A673 (cell line): ENCODE measurements around the gene SERGEF. TPM values are rescaled to one million over a fixed set of nuclear protein-coding genes. Genes with fewer than 3 reads are reported as not detected.

Source experiments
- BruUV-seq: library from RNA; stranded (reverse); fragments of 400-500 nt; replicated peaks from 2 replicates; lab custom pipeline; 2021; lab: Mats Ljungman, UMichigan
- CTCF ChIA-PET: fragments of 300-600 bp; sonication (Branson Sonifier 250); formaldehyde crosslinking; loops from one replicate; lab custom pipeline; 2022; ENCODE audit warnings: antibody characterized with exemption; lab: Charles Lee
- POLR2A ChIA-PET: fragments of 300-600 bp; sonication (Branson Sonifier 250); formaldehyde crosslinking; loops from one replicate; lab custom pipeline; 2022; ENCODE audit warnings: antibody characterized with exemption; ENCODE audit not compliant: low non-redundant PET; lab: Charles Lee
- DNase-seq: peaks from one replicate; pipeline ENCODE4 v3.0.0-alpha.2; 2015; ENCODE audit warnings: low spot score
- H3K27ac ChIP-seq: fragments of 200-600 bp; sonication (generic); 2 replicates; pipeline ENCODE4 v1.5.1; 2016; ENCODE audit warnings: mixed run types, low read depth, mild to moderate bottlenecking, mixed read lengths, antibody characterized with exemption, low read length; ENCODE audit not compliant: poor library complexity, severe bottlenecking
- H3K27me3 ChIP-seq: fragments of 200-600 bp; sonication (generic); replicated peaks from 2 replicates; pipeline ENCODE4 v1.6.1; 2017; ENCODE audit warnings: mixed run types, low read depth, mild to moderate bottlenecking, mixed read lengths, antibody characterized with exemption, low read length; ENCODE audit not compliant: insufficient read depth, poor library complexity
- H3K36me3 ChIP-seq: fragments of 200-600 bp; sonication (generic); 2 replicates; pipeline ENCODE4 v1.6.1; 2016; ENCODE audit warnings: mixed run types, mild to moderate bottlenecking, mixed read lengths, antibody characterized with exemption, low read length; ENCODE audit not compliant: insufficient read depth, poor library complexity, severe bottlenecking
- H3K4me1 ChIP-seq: fragments of 200-600 bp; sonication (generic); 2 replicates; pipeline ENCODE4 v1.6.1; 2017; ENCODE audit warnings: mixed run types, mild to moderate bottlenecking, mixed read lengths, antibody characterized with exemption, low read length; ENCODE audit not compliant: insufficient read depth, poor library complexity, severe bottlenecking
- H3K4me3 ChIP-seq: fragments of 200-600 bp; sonication (generic); 2 replicates; pipeline ENCODE4 v1.5.1; 2016; ENCODE audit warnings: low read depth, mixed run types, mild to moderate bottlenecking, mixed read lengths, low read length; ENCODE audit not compliant: poor library complexity, severe bottlenecking
- H3K9me3 ChIP-seq: fragments of 200-600 bp; sonication (generic); 2 replicates; pipeline ENCODE4 v1.6.1; 2016; ENCODE audit warnings: mixed run types, low read depth, mild to moderate bottlenecking, mixed read lengths, antibody characterized with exemption, low read length; ENCODE audit not compliant: poor library complexity, severe bottlenecking
- EZH2 ChIP-seq: fragments of 200-600 bp; sonication (generic); IDR thresholded peaks from 2 replicates; pipeline ENCODE4 v1.6.1; 2017; ENCODE audit warnings: borderline replicate concordance, low read depth, mild to moderate bottlenecking, mixed read lengths, antibody characterized with exemption, low read length; ENCODE audit not compliant: poor library complexity, severe bottlenecking
- intact Hi-C: fragments of 100-400 bp; cut with micrococcal nuclease; formaldehyde crosslinking; loops from one replicate; pipeline ENCODE4 v1.10.0; 2022; ENCODE audit not compliant: unreplicated experiment
- total RNA-seq: library from RNA; stranded (reverse); gene quantifications from 2 replicates; pipeline ENCODE4 v1.2.3, GENCODE V29; 2021
- TF ChIP-seq, protein P1 (sequence below): fragments of 300-800, 200-600 bp; sonication (generic); conservative IDR thresholded peaks from 2 replicates; pipeline ENCODE4 v1.5.1; 2017; ENCODE audit warnings: low read depth, mild to moderate bottlenecking, antibody characterized with exemption, low read length, moderate library complexity, mixed read lengths

SERGEF gene
- total RNA-seq, 1 experiment from 2014 or later: 15.2 TPM

DNA sequence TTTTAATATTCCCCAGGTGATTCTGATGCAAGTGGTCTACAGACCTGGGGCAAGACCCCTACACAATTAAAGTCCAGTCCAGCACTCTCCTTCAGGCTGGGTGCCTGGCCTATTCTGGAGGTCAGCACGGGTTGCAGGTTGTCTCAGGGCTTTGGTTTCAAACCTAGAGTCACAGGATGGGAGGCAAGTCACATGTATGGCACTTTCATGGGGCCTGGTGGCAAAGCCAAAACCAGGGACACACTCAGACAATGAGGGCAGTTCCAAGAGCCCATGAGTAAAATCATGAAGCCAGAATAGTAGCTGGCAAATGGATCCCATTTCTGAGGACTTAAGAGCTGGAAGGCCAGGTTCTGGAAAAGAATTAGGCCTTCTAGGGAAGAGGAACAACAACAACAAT is 181.6 kb downstream of the SERGEF start:
- no peak for DNase-seq
- H3K4me1 ChIP-seq: no peaks in the 10 kb centered on the region
- H3K36me3 ChIP-seq: no peaks in the 10 kb centered on the region
- H3K27ac ChIP-seq: no peak overlapping the region
- no peak overlapping the region for H3K4me3 ChIP-seq
- BruUV-seq: no TSS peak
- CTCF ChIA-PET: no interaction called here
- no peaks in the 10 kb centered on the region for H3K27me3 ChIP-seq
- H3K9me3 ChIP-seq: no peaks in the 10 kb centered on the region
- POLR2A ChIA-PET: no interaction called here
- intact Hi-C loops: no loop called here
- TF ChIP-seq, protein P1, sequence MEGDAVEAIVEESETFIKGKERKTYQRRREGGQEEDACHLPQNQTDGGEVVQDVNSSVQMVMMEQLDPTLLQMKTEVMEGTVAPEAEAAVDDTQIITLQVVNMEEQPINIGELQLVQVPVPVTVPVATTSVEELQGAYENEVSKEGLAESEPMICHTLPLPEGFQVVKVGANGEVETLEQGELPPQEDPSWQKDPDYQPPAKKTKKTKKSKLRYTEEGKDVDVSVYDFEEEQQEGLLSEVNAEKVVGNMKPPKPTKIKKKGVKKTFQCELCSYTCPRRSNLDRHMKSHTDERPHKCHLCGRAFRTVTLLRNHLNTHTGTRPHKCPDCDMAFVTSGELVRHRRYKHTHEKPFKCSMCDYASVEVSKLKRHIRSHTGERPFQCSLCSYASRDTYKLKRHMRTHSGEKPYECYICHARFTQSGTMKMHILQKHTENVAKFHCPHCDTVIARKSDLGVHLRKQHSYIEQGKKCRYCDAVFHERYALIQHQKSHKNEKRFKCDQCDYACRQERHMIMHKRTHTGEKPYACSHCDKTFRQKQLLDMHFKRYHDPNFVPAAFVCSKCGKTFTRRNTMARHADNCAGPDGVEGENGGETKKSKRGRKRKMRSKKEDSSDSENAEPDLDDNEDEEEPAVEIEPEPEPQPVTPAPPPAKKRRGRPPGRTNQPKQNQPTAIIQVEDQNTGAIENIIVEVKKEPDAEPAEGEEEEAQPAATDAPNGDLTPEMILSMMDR: no peak
- TF ChIP-seq EZH2: no peak

DNA sequence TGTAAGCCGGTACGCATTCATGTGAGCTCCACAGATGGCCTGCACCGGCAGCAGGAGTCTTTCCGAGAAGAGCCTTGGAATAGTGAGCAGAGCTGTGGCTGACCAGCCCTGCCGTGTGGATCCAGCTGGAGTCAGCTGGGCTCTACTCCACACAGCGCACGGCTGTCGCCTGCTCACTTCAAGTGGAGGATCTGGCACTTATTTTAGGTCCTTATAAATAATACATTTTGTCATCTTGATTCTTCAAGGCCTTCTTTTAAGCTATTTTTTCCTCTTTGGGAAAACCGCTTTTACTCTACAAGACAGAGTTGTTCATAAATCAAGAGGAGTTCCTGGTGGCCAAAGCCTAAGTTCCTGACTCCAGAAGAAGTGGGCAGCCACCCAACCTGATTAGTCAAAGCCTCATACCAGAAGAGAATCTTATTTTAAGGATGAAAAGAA is 184.5 kb downstream of the SERGEF start:
- no TSS peak for BruUV-seq
- Histone ChIP-seq H3K27ac (no peak overlapping the region), H3K4me3 (no peak overlapping the region), H3K4me1 (no peaks in the 10 kb centered on the region), H3K9me3 (no peaks in the 10 kb centered on the region), H3K27me3 (no peaks in the 10 kb centered on the region), H3K36me3 (no peaks in the 10 kb centered on the region)
- CTCF ChIA-PET: no interaction called here
- DNase-seq: no peak
- intact Hi-C loops: no loop called here
- TF ChIP-seq, protein P1: no peak
- no peak for TF ChIP-seq EZH2
- POLR2A ChIA-PET: no interaction called here

DNA sequence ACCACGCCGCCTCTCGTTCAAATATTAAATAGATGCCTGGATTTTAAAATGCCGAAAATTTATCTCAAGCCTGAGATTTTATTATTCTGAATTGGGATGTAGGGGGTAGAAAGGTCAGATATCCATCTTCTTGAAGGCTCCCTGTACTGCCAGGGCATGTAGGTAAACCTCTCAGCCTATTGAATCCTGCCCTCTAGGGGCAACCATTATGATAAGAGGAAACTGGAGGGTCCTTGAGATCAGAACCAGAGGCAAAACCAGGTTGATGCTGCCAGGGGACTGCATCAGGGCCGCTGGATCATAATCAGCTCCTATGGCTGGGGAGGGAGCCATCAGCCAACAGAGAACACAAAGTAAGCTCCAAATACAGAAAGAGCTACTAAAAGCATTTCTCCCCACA is 185.8 kb downstream of the SERGEF start:
- ChIA-PET POLR2A (no interaction called here), CTCF (no interaction called here)
- H3K27me3 ChIP-seq: no peaks in the 10 kb centered on the region
- BruUV-seq: no TSS peak
- H3K27ac ChIP-seq: no peak overlapping the region
- H3K4me3 ChIP-seq: no peak overlapping the region
- TF ChIP-seq, protein P1: 0 out of 2 replicates have a peak, but pooled peaks have one; percentile 15
- TF ChIP-seq EZH2: no peak
- intact Hi-C loops: no loop called here
- H3K9me3 ChIP-seq: no peaks in the 10 kb centered on the region
- no peak for DNase-seq
- H3K4me1 ChIP-seq: no peaks in the 10 kb centered on the region
- no peaks in the 10 kb centered on the region for H3K36me3 ChIP-seq
